Testis (tissue), 3 donors: ENCODE data around the gene RAP1GDS1. TPM values are rescaled to one million over a fixed set of nuclear protein-coding genes. Genes with fewer than 3 reads are reported as not detected.
"Not testable (repeated sequence)": the region's sequence is repeated elsewhere in the genome, so short reads cannot be mapped to it uniquely, and the experiment has no call there.

ENCODE experiments used
- DNase-seq: peaks from one replicate; pipeline ENCODE4 v3.0.0-alpha.2; 2019
- H3K27ac ChIP-seq, 2 donors: fragments of 200-600 bp; sonication (generic); one replicate each; pipeline ENCODE4 v1.5.1; 2019
- H3K27me3 ChIP-seq: fragments of 200-600 bp; sonication (generic); one replicate; pipeline ENCODE4 v1.5.1; 2019
- H3K36me3 ChIP-seq: fragments of 200-600 bp; sonication (generic); one replicate; pipeline ENCODE4 v1.5.1; 2017; ENCODE audit warnings: low read depth; ENCODE audit errors: missing control alignments
- H3K4me1 ChIP-seq: fragments of 200-600 bp; sonication (generic); one replicate; pipeline ENCODE4 v1.5.1; 2019
- H3K4me3 ChIP-seq, 2 donors: fragments of 200-600 bp; sonication (generic); one replicate each; pipeline ENCODE4 v1.5.1; 2017 to 2019
- H3K9me3 ChIP-seq: fragments of 200-600 bp; sonication (generic); one replicate; pipeline ENCODE4 v1.5.1; 2017
- POLR2A ChIP-seq: fragments of 450-650 bp; IDR thresholded peaks from one replicate; pipeline ENCODE4 v1.6.1; 2017; ENCODE audit warnings: antibody characterized with exemption, mild to moderate bottlenecking, moderate library complexity
- WGBS, 2 donors: methylation state at CpG; one replicate each; pipeline ENCODE4 v1.1.5; 2018; 5-methylcytosine and 5-hydroxymethylcytosine counted together
- intact Hi-C: fragments of 100-400 bp; cut with DNase I; formaldehyde crosslinking; loops from one replicate; pipeline ENCODE4 v1.15.1; 2023; ENCODE audit warnings: low total_unique reads
- polyA plus RNA-seq: library from polyadenylated mRNA; stranded (reverse); fragments of 350-450 nt; fragmentation: Illumina TruSeq; extraction: RNeasy Lipid Tissue Mini Kit (QIAGEN cat#74804); gene quantifications from one replicate; pipeline ENCODE4 v1.2.3, GENCODE V29; 2014; ENCODE audit warnings: low read depth, low replicate concordance; ENCODE audit not compliant: insufficient read depth
- total RNA-seq, 2 donors: library from RNA; depleted of rRNA; stranded (reverse); fragments of >200 nt; gene quantifications; one replicate each; pipeline ENCODE4 v1.2.3, GENCODE V29; 2016
- TF ChIP-seq, protein P1 (sequence below), 3 experiments: fragments of 450-650 bp in 2 of 3; fragments of 200-600 bp in 1 of 3; sonication (generic) in 1 of 3; IDR thresholded peaks; one replicate each; pipeline ENCODE4 v1.5.1; 2016 to 2019; ENCODE audit warnings: antibody characterized with exemption in 3 of 3, mild to moderate bottlenecking in 2 of 3, moderate library complexity in 1 of 3

The RAP1GDS1 gene
- total and polyA plus RNA-seq, 3 donors from 2014 or later = 34.2 to 38.0 (median 37.2) TPM

GRCh38 chr4:98352396-98352795, 91.2 kb downstream of the RAP1GDS1 start:
- intact Hi-C loops = no loop called here
- WGBS, 2 donors = 66 to 67% methylated on average over 7 of the region's 7 CpGs
- Histone ChIP-seq H3K9me3 (no peaks in the 10 kb centered on the region), H3K36me3 (no peaks in the 10 kb centered on the region), H3K4me1 (no peaks in the 10 kb centered on the region), H3K4me3 (no peak overlapping the region), H3K27me3 (no peaks in the 10 kb centered on the region), H3K27ac (no peak overlapping the region)
- no peak for DNase-seq
- TF ChIP-seq POLR2A = no peak
- TF ChIP-seq, protein P1, sequence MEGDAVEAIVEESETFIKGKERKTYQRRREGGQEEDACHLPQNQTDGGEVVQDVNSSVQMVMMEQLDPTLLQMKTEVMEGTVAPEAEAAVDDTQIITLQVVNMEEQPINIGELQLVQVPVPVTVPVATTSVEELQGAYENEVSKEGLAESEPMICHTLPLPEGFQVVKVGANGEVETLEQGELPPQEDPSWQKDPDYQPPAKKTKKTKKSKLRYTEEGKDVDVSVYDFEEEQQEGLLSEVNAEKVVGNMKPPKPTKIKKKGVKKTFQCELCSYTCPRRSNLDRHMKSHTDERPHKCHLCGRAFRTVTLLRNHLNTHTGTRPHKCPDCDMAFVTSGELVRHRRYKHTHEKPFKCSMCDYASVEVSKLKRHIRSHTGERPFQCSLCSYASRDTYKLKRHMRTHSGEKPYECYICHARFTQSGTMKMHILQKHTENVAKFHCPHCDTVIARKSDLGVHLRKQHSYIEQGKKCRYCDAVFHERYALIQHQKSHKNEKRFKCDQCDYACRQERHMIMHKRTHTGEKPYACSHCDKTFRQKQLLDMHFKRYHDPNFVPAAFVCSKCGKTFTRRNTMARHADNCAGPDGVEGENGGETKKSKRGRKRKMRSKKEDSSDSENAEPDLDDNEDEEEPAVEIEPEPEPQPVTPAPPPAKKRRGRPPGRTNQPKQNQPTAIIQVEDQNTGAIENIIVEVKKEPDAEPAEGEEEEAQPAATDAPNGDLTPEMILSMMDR (IDR thresholded peaks at IDR 0.05) = no peak

- 85 to 89% methylated on average over 4 of the region's 4 CpGs for WGBS, 2 donors
- Histone ChIP-seq H3K36me3 (no peaks in the 10 kb centered on the region), H3K9me3 (no peaks in the 10 kb centered on the region), H3K27me3 (no peaks in the 10 kb centered on the region), H3K4me3 (no peak overlapping the region), H3K4me1 (no peaks in the 10 kb centered on the region), H3K27ac (no peak overlapping the region)
- no peak for DNase-seq
- intact Hi-C loops = no loop called here
- TF ChIP-seq, protein P1 (IDR thresholded peaks at IDR 0.05) = no peak
- TF ChIP-seq POLR2A = no peak
Observed at GRCh38 chr4:98352940-98353339, 91.8 kb downstream of the RAP1GDS1 start.

GRCh38 chr4:98358630-98359248, 97.6 kb downstream of the RAP1GDS1 start:
- TF ChIP-seq, protein P1 (IDR thresholded peaks at IDR 0.05) = no peak
- TF ChIP-seq POLR2A = no peak
- Histone ChIP-seq H3K27ac (no peak overlapping the region), H3K36me3 (no peaks in the 10 kb centered on the region), H3K9me3 (no peaks in the 10 kb centered on the region), H3K4me1 (no peaks in the 10 kb centered on the region), H3K4me3 (no peak overlapping the region), H3K27me3 (no peaks in the 10 kb centered on the region)
- WGBS, 2 donors = 86 to 99% methylated on average over 2 of the region's 2 CpGs
- intact Hi-C loops = no loop called here
- DNase-seq = no peak

DNA sequence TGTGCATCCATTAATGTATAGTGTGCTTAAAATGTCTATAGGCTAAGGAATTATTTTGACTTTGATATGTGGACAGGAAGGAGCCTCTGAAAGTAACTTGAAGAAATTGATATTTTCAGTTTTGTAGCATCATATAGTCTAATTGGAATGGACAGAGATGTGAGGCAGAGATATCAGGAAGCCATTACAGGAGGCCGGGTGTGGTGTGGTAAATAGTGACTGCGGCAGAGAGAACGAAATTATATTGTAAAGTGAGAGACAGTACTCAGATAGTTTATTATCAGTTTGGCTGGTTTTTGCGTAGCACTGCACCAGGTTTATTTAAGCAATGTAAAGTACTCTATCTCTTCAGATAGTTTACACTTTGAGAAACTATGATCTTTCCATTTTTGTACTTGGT, 98.5 kb downstream of the RAP1GDS1 start:
- Histone ChIP-seq H3K9me3 (no peaks in the 10 kb centered on the region), H3K4me1 (no peaks in the 10 kb centered on the region), H3K27me3 (no peaks in the 10 kb centered on the region), H3K27ac (no peak overlapping the region), H3K36me3 (no peaks in the 10 kb centered on the region), H3K4me3 (no peak overlapping the region)
- no peak for DNase-seq
- no peak for TF ChIP-seq POLR2A
- TF ChIP-seq, protein P1 (IDR thresholded peaks at IDR 0.05) = no peak
- 93 to 94% methylated on average over 4 of the region's 4 CpGs for WGBS, 2 donors
- intact Hi-C loops = no loop called here

DNA sequence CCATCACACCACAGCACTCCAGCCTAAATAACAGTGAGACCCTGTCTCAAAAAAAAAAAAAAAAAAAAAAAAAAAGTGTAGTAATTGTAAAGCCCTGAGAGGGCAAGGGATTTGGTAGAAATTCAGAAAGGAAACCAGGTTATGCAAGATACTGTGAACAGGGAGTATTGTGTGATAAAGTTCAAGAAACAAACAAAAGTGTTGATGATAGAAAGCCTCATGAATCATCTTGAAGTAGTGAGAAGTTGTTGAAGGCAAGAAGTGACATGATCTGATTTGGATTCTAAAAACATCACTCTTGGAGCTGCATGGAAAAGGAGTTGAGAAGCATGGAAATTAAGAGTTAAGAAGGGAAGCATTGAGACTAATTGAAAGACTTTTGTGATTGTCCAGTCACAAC, 102.2 kb downstream of the RAP1GDS1 start:
- TF ChIP-seq POLR2A = no peak
- TF ChIP-seq, protein P1 (IDR thresholded peaks at IDR 0.05) = no peak
- H3K27me3 ChIP-seq = no peaks in the 10 kb centered on the region
- no peak for DNase-seq
- no peak overlapping the region for H3K27ac ChIP-seq
- H3K36me3 ChIP-seq = no peaks in the 10 kb centered on the region
- H3K4me1 ChIP-seq = no peaks in the 10 kb centered on the region
- intact Hi-C loops = no loop called here
- H3K4me3 ChIP-seq = no peak overlapping the region
- H3K9me3 ChIP-seq = no peaks in the 10 kb centered on the region

DNA sequence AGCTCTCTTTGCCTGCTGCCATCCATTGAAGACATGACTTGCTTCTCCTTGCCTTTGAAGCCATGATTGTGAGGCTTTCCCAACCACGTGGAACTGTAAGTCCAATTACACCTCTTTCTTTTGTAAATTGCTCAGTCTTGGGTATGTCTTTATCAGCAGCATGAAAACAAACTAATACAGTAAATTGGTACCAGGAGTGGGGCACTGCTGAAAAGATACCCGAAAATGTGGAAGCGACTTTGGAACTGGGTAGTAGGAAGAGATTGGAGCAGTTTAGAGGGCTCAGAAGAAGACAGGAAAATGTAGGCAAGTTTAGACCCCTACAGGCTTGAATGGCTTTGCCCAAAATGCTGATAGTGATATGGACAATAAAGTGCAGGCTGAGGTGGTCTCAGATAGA, 105.1 kb downstream of the RAP1GDS1 start:
- H3K36me3 ChIP-seq, DNase-seq, H3K27me3 ChIP-seq, intact Hi-C loops, H3K4me1 ChIP-seq, H3K9me3 ChIP-seq, H3K4me3 ChIP-seq, H3K27ac ChIP-seq: not testable (repeated sequence)
- WGBS, 2 donors = 93 to 100% methylated on average over 3 of the region's 3 CpGs

DNA sequence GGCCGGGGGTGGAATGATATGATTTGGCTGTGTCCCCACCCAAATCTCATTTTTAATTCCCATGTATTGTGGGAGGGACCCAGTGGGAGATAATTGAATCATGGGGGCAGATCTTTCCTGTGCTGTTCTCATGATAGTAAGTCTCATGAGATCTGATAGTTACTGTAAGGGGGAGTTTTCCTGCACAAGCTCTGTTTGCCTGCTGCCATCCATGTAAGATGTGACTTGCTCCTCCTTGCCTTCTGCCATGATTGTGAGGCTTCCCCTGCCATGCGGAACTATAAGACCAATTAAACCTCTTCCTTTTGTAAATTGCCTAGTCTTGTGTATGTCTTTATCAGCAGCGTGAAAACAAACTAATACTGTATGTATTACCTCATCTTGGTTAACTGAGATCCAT, 106.8 kb downstream of the RAP1GDS1 start:
- H3K27ac ChIP-seq, DNase-seq, H3K27me3 ChIP-seq, H3K4me3 ChIP-seq, H3K4me1 ChIP-seq, intact Hi-C loops, H3K9me3 ChIP-seq, H3K36me3 ChIP-seq: not testable (repeated sequence)
- 90 to 96% methylated on average over 3 of the region's 3 CpGs for WGBS, 2 donors
